ENCODE data around the gene WDR74. TPM values are rescaled to one million over a fixed set of nuclear protein-coding genes. Genes with fewer than 3 reads are reported as not detected.
"Not testable (repeated sequence)": the region's sequence is repeated elsewhere in the genome, so short reads cannot be mapped to it uniquely, and the experiment has no call there.

WDR74 gene
- total and polyA plus RNA-seq, 9 of the 15 experiments (the other 6 are each of a cell fraction or from before 2014, with no cell fraction given): 32.7 to 210 (median 114) TPM

- no peak for TF ChIP-seq RAD21 (CRISPR knock-in tag; conservative IDR thresholded peaks at IDR 0.05 in 1 of 2, IDR thresholded peaks at IDR 0.05 in 1 of 2)
- no peak for TF ChIP-seq KDM5B (IDR thresholded peaks at IDR 0.05; ENCODE audit: insufficient replicate concordance, low read depth, low read length)
- TF ChIP-seq MXI1 (IDR thresholded peaks at IDR 0.05; ENCODE audit: low read depth, low read length): no peak
- TF ChIP-seq TBP (optimal IDR thresholded peaks at IDR 0.05; ENCODE audit: low read depth, low read length): no peak
These were observed 24.4 kb upstream of the WDR74 start (continued) for GRCh38 chr11:62863687-62864335.

GRCh38 chr11:62861564-62862192, 22.3 kb upstream of the WDR74 start:
- H3K9me3 ChIP-seq (replicated peaks; ENCODE audit: control insufficient read depth, insufficient read depth, low read depth, low read length); H3K4me3 ChIP-seq; FAIRE-seq; DNase-seq (ENCODE audit: extremely low read depth in 1 of 4, low spot score in 3 of 4); ATAC-seq; BruUV-seq (replicated peaks); H2AFZ ChIP-seq (ENCODE audit: low read depth, low read length); H3K27me3 ChIP-seq (ENCODE audit: control insufficient read depth in 2 of 2, insufficient read depth in 2 of 2, low read length in 2 of 2); H3K9me1 ChIP-seq (ENCODE audit: control insufficient read depth, insufficient read depth, low read length): not testable (repeated sequence)
- 0 out of 2 replicates have a peak, but pooled peaks have one; percentile 39 for TF ChIP-seq HDGF (IDR thresholded peaks at IDR 0.05)
- 0 out of 4 replicates have a peak, but pooled peaks of 1 of the 2 experiments have one; percentile 27 for TF ChIP-seq FOXA3 (CRISPR knock-in tag; conservative IDR thresholded peaks at IDR 0.05 in 1 of 2, IDR thresholded peaks at IDR 0.05 in 1 of 2)
- TF ChIP-seq ADNP (tag; IDR thresholded peaks at IDR 0.05): 0 out of 2 replicates have a peak, but pooled peaks have one; percentile 16
- TF ChIP-seq, protein P1, sequence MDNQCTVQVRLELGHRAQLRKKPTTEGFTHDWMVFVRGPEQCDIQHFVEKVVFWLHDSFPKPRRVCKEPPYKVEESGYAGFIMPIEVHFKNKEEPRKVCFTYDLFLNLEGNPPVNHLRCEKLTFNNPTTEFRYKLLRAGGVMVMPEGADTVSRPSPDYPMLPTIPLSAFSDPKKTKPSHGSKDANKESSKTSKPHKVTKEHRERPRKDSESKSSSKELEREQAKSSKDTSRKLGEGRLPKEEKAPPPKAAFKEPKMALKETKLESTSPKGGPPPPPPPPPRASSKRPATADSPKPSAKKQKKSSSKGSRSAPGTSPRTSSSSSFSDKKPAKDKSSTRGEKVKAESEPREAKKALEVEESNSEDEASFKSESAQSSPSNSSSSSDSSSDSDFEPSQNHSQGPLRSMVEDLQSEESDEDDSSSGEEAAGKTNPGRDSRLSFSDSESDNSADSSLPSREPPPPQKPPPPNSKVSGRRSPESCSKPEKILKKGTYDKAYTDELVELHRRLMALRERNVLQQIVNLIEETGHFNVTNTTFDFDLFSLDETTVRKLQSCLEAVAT (IDR thresholded peaks at IDR 0.05): peak in 1 of 2 experiments; percentile 69; a peak in 1 of 4 replicates
- Histone ChIP-seq H4K20me1 (replicated peaks; ENCODE audit: control insufficient read depth, insufficient read depth, low read length) (peaks cover 13% of the 10 kb centered on the region), H3K4me1 (replicated peaks in 1 of 2; ENCODE audit: control insufficient read depth in 2 of 2, insufficient read depth in 2 of 2, low read length in 2 of 2) (peaks cover 22 to 28% of the 10 kb centered on the region in 2 experiments; a peak in 4 of 5 replicates), H3K27ac (ENCODE audit: extremely low read depth, low read depth, low read length) (peak overlapping the region; percentile 63; the same call in 2 of the 3 replicates), H3K9ac (ENCODE audit: insufficient read depth in 1 of 2, low read depth in 2 of 2, low read length in 2 of 2) (peak overlapping the region; percentile 23 to 59; a peak in 2 of 4 replicates), H3K36me3 (ENCODE audit: control insufficient read depth, insufficient read depth, low read length) (peaks cover 59% of the 10 kb centered on the region), H3K79me2 (ENCODE audit: control insufficient read depth, insufficient read depth, low read length) (peaks cover 97% of the 10 kb centered on the region), H3K4me2 (ENCODE audit: insufficient read depth, low read length) (peak overlapping the region; percentile 32; the same call in 1 of the 2 replicates)
- ChIA-PET CTCF (ENCODE audit: low intra/inter-chr PET ratio) (interaction anchor here (0.8 to 4.1 kb wide), 3 partner anchors 75 to 481 kb away, joined by 3 to 51 read pairs (median 8); partner anchors contain the start of gene TMEM179B), POLR2A (interaction anchor here (0.6 to 7.2 kb wide), 11 partner anchors 11 to 197 kb away, joined by 3 to 45 read pairs (median 4); partner anchors contain the start of genes C11orf98, CSKMT, SLC3A2 and WDR74)
- intact Hi-C loops (cut with micrococcal nuclease) (loop anchor here (1.0 to 5.0 kb wide), 5 partner anchors 19 to 134 kb away; partner anchors contain the start of genes HNRNPUL2, NXF1, SLC3A2 and TMEM179B), in situ Hi-C loops (cut with MboI) (loop anchor here (25.0 kb wide), 1 partner anchor 474 kb away; no protein-coding TSS in a partner anchor)
- WGBS (ENCODE audit: insufficient coverage, low coverage, missing lambda C conversion rate): 79% methylated on average over 15 of the region's 16 CpGs

Measured in K562 (cell line).